H9 (cell line): ENCODE results near the gene RCOR2. TPM values are rescaled to one million over a fixed set of nuclear protein-coding genes. Genes with fewer than 3 reads are reported as not detected.

Source experiments
- DNase-seq: peaks from one replicate; pipeline ENCODE4 v3.0.0-alpha.2; 2017
- H2AFZ ChIP-seq: one replicate; pipeline ENCODE4 v1.6.1; 2013; ENCODE audit warnings: mild to moderate bottlenecking, low read length, control low read depth, moderate library complexity
- H2AK5ac ChIP-seq: 2 replicates; pipeline ENCODE4 v1.6.1; 2013; ENCODE audit warnings: low read length, control low read depth, mixed read lengths; ENCODE audit not compliant: insufficient read length
- H2BK120ac ChIP-seq: one replicate; pipeline ENCODE4 v1.6.1; 2013; ENCODE audit warnings: low read depth, mild to moderate bottlenecking, low read length, control low read depth, inconsistent platforms; ENCODE audit not compliant: poor library complexity, severe bottlenecking
- H2BK12ac ChIP-seq: 2 replicates; pipeline ENCODE4 v1.6.1; 2013; ENCODE audit warnings: low read length, control low read depth, mixed read lengths, low read depth; ENCODE audit not compliant: insufficient read length
- H2BK15ac ChIP-seq: 2 replicates; pipeline ENCODE4 v1.6.1; 2013; ENCODE audit warnings: low read depth, low read length, control low read depth
- H2BK20ac ChIP-seq: one replicate; pipeline ENCODE4 v1.6.1; 2013; ENCODE audit warnings: low read depth, mild to moderate bottlenecking, low read length, control low read depth, inconsistent platforms; ENCODE audit not compliant: poor library complexity, severe bottlenecking
- H2BK5ac ChIP-seq: 2 replicates; pipeline ENCODE4 v1.6.1; 2013; ENCODE audit warnings: low read length, control low read depth, mixed read lengths; ENCODE audit not compliant: insufficient read length
- H3K14ac ChIP-seq: 2 replicates; pipeline ENCODE4 v1.6.1; 2013; ENCODE audit warnings: low read length, control low read depth; ENCODE audit not compliant: insufficient read depth
- H3K18ac ChIP-seq: 2 replicates; pipeline ENCODE4 v1.6.1; 2013; ENCODE audit warnings: low read depth, mild to moderate bottlenecking, mixed read lengths, low read length, control low read depth; ENCODE audit not compliant: insufficient read length
- H3K23ac ChIP-seq: 2 replicates; pipeline ENCODE4 v1.6.1; 2013; ENCODE audit warnings: low read length, control low read depth, mixed read lengths, low read depth; ENCODE audit not compliant: insufficient read length
- H3K23me2 ChIP-seq: 2 replicates; pipeline ENCODE4 v1.6.1; 2013; ENCODE audit warnings: low read depth, mild to moderate bottlenecking, mixed read lengths, low read length, control low read depth; ENCODE audit not compliant: insufficient read length, poor library complexity, severe bottlenecking
- H3K27ac ChIP-seq: 2 replicates; pipeline ENCODE4 v1.5.1; 2013; ENCODE audit warnings: low read length, control low read depth, mixed read lengths, low read depth; ENCODE audit not compliant: insufficient read length
- H3K27me3 ChIP-seq: 2 replicates; pipeline ENCODE4 v1.6.1; 2013; ENCODE audit warnings: low read length, control low read depth, inconsistent platforms; ENCODE audit not compliant: insufficient read depth
- H3K4ac ChIP-seq: 2 replicates; pipeline ENCODE4 v1.6.1; 2013; ENCODE audit warnings: low read depth, mild to moderate bottlenecking, control low read depth, inconsistent platforms, low read length, moderate library complexity
- H3K4me1 ChIP-seq: 2 replicates; pipeline ENCODE4 v1.6.1; 2013; ENCODE audit warnings: low read length, control low read depth, inconsistent platforms; ENCODE audit not compliant: insufficient read depth
- H3K4me2 ChIP-seq: 2 replicates; pipeline ENCODE4 v1.6.1; 2013; ENCODE audit warnings: low read length, control low read depth, mixed read lengths; ENCODE audit not compliant: insufficient read length, insufficient read depth
- H3K56ac ChIP-seq: 2 replicates; pipeline ENCODE4 v1.6.1; 2013; ENCODE audit warnings: low read depth, mild to moderate bottlenecking, mixed read lengths, low read length, control low read depth; ENCODE audit not compliant: insufficient read length
- H3K79me1 ChIP-seq: 2 replicates; pipeline ENCODE4 v1.6.1; 2013; ENCODE audit warnings: low read depth, mild to moderate bottlenecking, moderate library complexity, low read length, control low read depth, inconsistent platforms; ENCODE audit not compliant: insufficient read depth, poor library complexity, severe bottlenecking
- H3K79me2 ChIP-seq: 2 replicates; pipeline ENCODE4 v1.6.1; 2013; ENCODE audit warnings: low read length, control low read depth, inconsistent platforms; ENCODE audit not compliant: insufficient read depth
- H3K9ac ChIP-seq: 2 replicates; pipeline ENCODE4 v1.6.1; 2013; ENCODE audit warnings: low read length, control low read depth, mixed read lengths; ENCODE audit not compliant: insufficient read length; ENCODE audit errors: extremely low read depth
- H3K9me3 ChIP-seq: one replicate; pipeline ENCODE4 v1.6.1; 2013; ENCODE audit warnings: low read depth, low read length, inconsistent platforms; ENCODE audit not compliant: control insufficient read depth
- H3T11ph ChIP-seq: one replicate; pipeline ENCODE4 v1.6.1; 2013; ENCODE audit warnings: mild to moderate bottlenecking, low read length, control low read depth, inconsistent platforms
- H4K20me1 ChIP-seq: one replicate; pipeline ENCODE4 v1.6.1; 2013; ENCODE audit not compliant: control insufficient read depth, insufficient read length, insufficient read depth
- H4K5ac ChIP-seq: 2 replicates; pipeline ENCODE4 v1.6.1; 2013; ENCODE audit warnings: low read depth, mild to moderate bottlenecking, mixed read lengths, low read length, control low read depth; ENCODE audit not compliant: insufficient read length
- H4K8ac ChIP-seq: replicated peaks from 2 replicates; pipeline ENCODE4 v1.6.1; 2013; ENCODE audit warnings: low read length, control low read depth, mixed read lengths, low read depth; ENCODE audit not compliant: insufficient read length
- H4K91ac ChIP-seq: 2 replicates; pipeline ENCODE4 v1.6.1; 2013; ENCODE audit warnings: low read depth, mild to moderate bottlenecking, moderate library complexity, mixed read lengths, low read length, control low read depth; ENCODE audit not compliant: insufficient read length
- H3K27ac Mint-ChIP-seq, 3 experiments: 2 replicates in 2 of 3; 3 replicates in 1 of 3; pipeline ENCODE4 v1.8.0; 2020 to 2021; ENCODE audit warnings: mixed read lengths in 3 of 3, mild to moderate bottlenecking in 1 of 3, moderate library complexity in 1 of 3
- H3K27me3 Mint-ChIP-seq: 2 replicates; pipeline ENCODE4 v1.8.0; 2021; ENCODE audit warnings: low read depth, mild to moderate bottlenecking, moderate library complexity, mixed read lengths
- H3K36me3 Mint-ChIP-seq, 3 experiments: 2 replicates in 2 of 3; 3 replicates in 1 of 3; pipeline ENCODE4 v1.8.0; 2020 to 2021; ENCODE audit warnings: low read depth in 3 of 3, mixed read lengths in 3 of 3; ENCODE audit not compliant: insufficient read depth in 1 of 3
- H3K4me1 Mint-ChIP-seq, 2 experiments: 2 replicates each; pipeline ENCODE4 v1.8.0; 2020; ENCODE audit warnings: mixed read lengths in 2 of 2
- H3K4me3 Mint-ChIP-seq, 2 experiments: 2 replicates in 1 of 2; 3 replicates in 1 of 2; pipeline ENCODE4 v1.8.0; 2020 to 2021; ENCODE audit warnings: mild to moderate bottlenecking in 2 of 2, mixed read lengths in 2 of 2, moderate library complexity in 1 of 2
- H3K9me3 Mint-ChIP-seq, 2 experiments: 2 replicates in 1 of 2; 3 replicates in 1 of 2; pipeline ENCODE4 v1.8.0; 2020; ENCODE audit warnings: mild to moderate bottlenecking in 2 of 2, mixed read lengths in 2 of 2, moderate library complexity in 1 of 2
- CTCF ChIP-seq: fragments of 200-600 bp; sonication (generic); conservative IDR thresholded peaks from 3 replicates; pipeline ENCODE4 v1.8.0; 2021; ENCODE audit warnings: antibody characterized with exemption, mild to moderate bottlenecking
- WGBS: extraction: QIAGEN DNeasy Blood & Tissue Kit; methylation state at CpG from one replicate; pipeline ENCODE4 v1.1.7; 2013; ENCODE audit warnings: missing lambda C conversion rate, low lambda C conversion rate, mixed read lengths; ENCODE audit not compliant: insufficient read length; ENCODE audit errors: extremely low coverage; 5-methylcytosine and 5-hydroxymethylcytosine counted together
- total RNA-seq: library from RNA; stranded (reverse); gene quantifications from 2 replicates; pipeline ENCODE4 v1.2.1, GENCODE V29; 2021

Gene RCOR2
- total RNA-seq, 1 experiment from 2014 or later: 118 TPM

- H3K36me3 Mint-ChIP-seq: peaks cover 3 to 8% (median 4%) of the 10 kb centered on the region in 3 experiments
- Histone ChIP-seq H2BK120ac (no peak overlapping the region), H4K91ac (no peak overlapping the region), H2BK20ac (no peak overlapping the region), H2AK5ac (no peak overlapping the region), H4K20me1 (no peaks in the 10 kb centered on the region), H4K5ac (no peak overlapping the region), H3K4me2 (no peak overlapping the region), H3K27ac (no peak overlapping the region), H3K9me3 (no peaks in the 10 kb centered on the region), H4K8ac (no peak overlapping the region), H2BK12ac (no peak overlapping the region), H3K23ac (no peak overlapping the region), H2AFZ (no peak overlapping the region), H3K14ac (no peak overlapping the region), H2BK15ac (no peak overlapping the region), H3T11ph (no peak overlapping the region), H2BK5ac (no peak overlapping the region), H3K79me2 (peaks cover 8% of the 10 kb centered on the region; the same call in 1 of the 2 replicates), H3K56ac (no peak overlapping the region), H3K23me2 (no peaks in the 10 kb centered on the region), H3K79me1 (peaks cover 6% of the 10 kb centered on the region), H3K27me3 (no peaks in the 10 kb centered on the region), H3K9ac (no peak overlapping the region), H3K18ac (no peak overlapping the region), H3K4me1 (peaks cover 8% of the 10 kb centered on the region; the same call in 1 of the 2 replicates), H3K4ac (no peak overlapping the region)
- no CpG with 5 or more reads among the region's 6 CpGs for WGBS
- TF ChIP-seq CTCF: no peak
- DNase-seq: no peak
- no peaks in the 10 kb centered on the region for H3K9me3 Mint-ChIP-seq
- H3K27me3 Mint-ChIP-seq: no peaks in the 10 kb centered on the region
- peak overlapping the region; percentile 30 to 75 (median 40); a peak in 5 of 7 replicates for H3K27ac Mint-ChIP-seq
- H3K4me1 Mint-ChIP-seq: peaks cover 38 to 45% of the 10 kb centered on the region in 2 experiments
- no peak overlapping the region for H3K4me3 Mint-ChIP-seq
Observed at GRCh38 chr11:63877658-63878241, 39.2 kb downstream of the RCOR2 start.
